CD4-positive, alpha-beta T cell treated with Interleukin-12 subunit alpha and Interleukin-12 subunit beta, for 1 hour (primary cell): ENCODE data around the gene CR2.
"Not testable (repeated sequence)": the region's sequence is repeated elsewhere in the genome, so short reads cannot be mapped to it uniquely, and the experiment has no call there.

ENCODE experiments used
- DNase-seq: peaks from one replicate; pipeline ENCODE4 v3.0.0-alpha.2; 2020

Gene CR2

DNA sequence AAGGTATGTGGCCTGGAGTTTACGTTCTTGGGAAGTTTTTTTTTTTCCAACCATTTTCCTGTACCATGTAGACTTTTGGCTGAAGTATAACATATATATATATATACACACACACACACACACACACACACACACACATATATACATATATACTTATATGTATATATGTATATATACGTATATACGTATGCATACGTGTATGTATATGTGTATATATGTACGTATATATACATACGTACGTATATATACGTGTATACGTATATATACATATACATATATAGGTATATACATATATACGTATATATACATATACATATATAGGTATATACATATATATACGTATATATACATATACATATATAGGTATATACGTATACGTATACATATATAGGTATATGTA lies 60.8 kb downstream of the CR2 start:
- DNase-seq = no peak

DNA sequence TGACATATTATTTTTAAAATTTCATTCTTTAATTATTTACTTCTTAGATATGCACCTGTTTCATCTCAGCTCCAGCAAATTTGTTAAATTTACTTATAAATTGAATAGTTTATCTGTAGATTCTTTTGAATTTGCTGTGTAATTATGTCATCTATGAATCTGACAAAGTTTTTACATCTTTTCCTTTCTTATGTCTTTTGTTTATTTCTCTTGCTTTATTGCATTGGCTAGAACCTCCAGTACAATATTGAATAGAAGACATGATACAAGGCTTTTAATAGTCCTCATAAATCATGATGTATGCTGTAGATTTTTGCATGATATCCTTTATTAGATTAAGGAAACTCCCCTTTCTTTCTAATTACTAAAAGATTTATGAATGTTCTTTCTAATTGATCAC lies 62.6 kb downstream of the CR2 start:
- no peak for DNase-seq

DNA sequence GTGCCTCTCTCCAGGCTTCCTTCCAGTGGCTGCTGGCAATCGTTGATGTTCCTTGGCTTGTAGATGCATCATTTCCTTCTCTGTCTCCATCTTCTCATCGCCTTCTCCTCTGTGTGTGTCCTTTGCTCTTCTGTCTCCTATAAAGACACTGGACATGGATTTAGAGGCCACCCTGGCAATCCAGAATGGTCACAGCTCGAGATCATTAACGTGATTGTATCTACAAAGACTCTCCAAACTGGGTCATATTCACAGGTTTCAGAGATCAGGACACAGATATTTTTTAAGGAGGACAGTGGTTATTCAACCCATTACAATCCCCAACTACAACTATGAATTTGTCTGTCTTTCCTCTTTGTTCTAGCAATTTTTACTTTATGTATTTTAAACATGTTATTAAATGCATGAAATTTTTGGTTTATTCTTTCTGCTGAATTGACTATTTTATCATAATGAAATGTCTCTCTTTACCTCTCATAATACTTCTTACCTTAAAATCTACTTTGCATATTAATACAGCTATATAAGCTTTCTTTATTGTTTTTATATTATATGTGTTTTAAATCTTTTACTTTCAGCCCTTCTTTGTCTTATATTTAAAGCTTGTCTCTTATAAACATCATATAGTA lies 64.6 kb downstream of the CR2 start:
- DNase-seq = no peak

DNA sequence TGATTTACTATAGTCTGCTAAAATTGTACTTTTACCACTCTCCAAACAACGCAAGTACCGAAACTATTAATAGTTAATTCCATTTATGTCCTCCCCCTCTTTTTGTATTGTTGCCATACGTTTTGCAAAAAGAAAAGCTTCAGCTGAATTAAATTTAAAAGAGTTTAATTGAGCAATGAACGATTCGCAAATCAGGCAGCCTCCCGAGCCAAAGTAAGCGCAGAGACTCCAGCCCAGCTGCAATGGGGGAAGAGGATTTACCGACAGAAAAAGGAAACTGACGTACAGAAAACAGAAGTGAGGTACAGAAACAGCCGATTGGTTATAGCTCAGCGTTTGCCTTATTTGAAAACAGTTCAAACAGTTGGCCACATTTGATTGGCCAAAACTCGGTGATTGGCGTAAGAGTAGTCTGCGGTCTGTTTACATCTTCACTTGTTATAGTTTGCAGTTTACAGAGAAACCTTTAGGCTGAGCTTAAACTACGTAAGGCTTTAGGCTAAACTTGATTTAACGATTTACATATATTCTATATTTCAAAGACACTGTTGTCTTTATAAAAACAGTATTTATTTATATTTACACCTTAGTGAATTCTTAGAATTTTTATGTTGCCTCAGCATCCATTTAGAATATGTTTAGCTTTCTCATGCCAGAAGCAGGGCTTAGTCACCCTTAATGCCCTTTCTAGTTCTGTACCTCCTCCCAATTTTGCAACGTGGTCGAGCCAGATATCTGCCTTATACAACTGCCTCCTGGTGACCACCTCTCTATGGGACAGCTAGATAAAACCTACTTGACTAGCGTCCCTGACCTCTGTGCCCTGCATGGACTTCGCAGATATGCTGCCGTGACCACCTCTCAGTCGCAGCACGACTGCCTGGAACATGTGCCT lies 65.6 kb downstream of the CR2 start:
- DNase-seq = no peak

DNA sequence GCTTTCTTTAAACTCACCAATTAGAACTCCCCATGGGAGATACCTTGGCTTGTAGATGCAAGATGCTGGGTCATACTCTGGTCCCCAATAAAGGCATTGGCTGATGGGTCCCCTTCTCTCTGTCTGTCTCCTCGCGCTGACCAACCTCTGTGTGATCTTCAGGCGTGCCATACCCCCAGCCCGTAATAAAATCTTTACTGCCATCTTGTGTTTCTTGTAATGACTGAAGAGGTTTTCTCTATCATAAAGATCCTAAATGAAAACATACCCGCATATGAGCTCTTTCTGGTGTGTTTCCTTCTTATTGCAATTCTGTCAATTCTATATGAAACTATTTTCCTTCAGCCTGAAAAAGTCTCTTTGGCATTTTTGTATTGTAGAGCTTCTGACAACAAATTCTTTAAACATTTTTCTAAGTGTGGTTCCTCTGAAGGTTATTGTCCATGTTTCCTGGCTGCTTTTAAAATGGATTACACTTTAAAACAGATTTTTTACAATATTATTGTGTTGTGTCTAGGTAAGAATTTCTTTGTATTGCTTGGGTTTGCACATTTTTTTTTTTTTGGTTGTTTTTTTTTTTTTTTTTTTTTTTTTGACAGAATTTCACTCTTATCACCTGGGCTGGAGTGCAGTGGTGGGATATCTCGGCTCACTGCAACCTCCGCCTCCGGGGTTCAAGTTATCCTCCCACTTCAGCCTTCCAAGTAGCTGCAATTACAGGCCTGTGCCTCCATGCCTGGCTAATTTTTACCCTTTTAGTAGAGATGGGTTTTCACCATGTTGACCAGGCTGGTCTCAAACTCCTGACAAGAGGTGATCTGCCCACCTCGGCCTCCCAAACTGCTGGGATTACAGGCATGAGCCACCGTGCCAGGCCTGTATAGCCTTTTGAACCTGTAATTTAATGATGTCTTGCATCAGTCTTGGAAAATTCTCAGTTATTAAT lies 66.5 kb downstream of the CR2 start:
- not testable (repeated sequence) for DNase-seq

DNA sequence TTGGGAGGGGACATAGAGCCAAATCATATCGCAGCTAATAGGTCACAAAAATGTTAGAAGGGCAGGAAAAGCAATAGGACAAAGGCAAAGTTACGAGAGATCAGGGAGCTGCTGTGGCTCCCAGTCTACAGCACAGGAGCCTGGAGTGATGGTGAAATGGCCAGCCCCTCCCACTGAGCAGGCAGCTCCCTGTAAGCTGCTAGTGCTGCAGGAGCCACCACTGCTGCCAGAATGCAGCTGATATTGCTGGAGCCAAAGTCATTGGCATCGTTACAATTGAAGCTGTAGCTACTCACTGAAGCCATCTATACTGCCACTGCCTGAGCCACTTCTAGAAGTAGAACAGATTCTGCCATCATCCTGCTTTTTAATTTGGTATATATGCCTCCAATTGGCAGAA lies 71.1 kb downstream of the CR2 start:
- not testable (repeated sequence) for DNase-seq

DNA sequence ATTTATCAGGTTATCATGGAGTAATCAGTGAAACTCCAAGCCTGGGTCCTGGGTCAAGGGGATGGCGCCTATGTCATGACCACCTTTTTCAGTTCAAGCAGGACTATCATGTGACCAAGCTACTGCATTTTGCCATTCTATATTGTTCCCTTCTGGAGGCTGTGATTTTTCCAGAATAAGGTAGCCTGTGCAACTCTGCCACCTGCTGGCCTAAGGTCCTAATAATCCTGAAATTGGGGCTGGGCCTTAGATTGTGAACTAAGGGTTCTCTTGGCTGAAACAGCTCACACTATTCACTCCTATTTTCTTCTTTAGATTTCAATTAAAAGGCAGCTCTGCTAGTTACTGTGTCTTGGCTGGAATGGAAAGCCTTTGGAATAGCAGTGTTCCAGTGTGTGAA lies 74.3 kb downstream of the CR2 start:
- not testable (repeated sequence) for DNase-seq

DNA sequence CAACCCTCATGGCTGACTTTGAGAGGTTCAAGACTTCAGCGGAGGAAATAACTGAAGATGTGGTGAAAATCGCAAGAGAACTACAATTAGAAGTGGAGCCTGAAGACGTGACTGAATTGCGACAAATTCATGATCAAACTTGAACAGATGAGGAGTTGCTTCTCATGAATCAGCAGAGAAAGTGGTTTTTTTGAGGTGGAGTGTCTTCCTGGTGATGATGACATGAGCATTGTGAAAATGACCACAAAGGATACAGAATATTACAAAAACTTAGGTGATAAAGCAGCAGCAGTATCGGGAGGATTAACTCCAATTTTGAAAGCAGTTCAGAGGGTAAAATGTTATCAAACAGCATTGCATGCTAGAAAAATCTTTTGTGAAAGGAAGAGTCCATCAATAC lies 82.1 kb downstream of the CR2 start:
- not testable (repeated sequence) for DNase-seq
